ENCODE data around the gene LRRC52. TPM values are rescaled to one million over a fixed set of nuclear protein-coding genes. Genes with fewer than 3 reads are reported as not detected.

The LRRC52 gene
- total RNA-seq, 8 experiments from 2014 or later, result 0.14 to 1.00 (median 0.31) TPM; not detected in 3

GRCh38 chr1:165542647-165543046 lies 1.2 kb upstream of the LRRC52 start:
- in situ Hi-C loops (cut with MboI; ENCODE audit: low pct_unique_long_range_greater_than_20kb in 2 of 9, low sequenced_read_pairs in 9 of 9, unreplicated experiment in 9 of 9), result no loop called here
- Histone ChIP-seq H3K27ac (no peak overlapping the region), H3K4me1 (replicated peaks in 1 of 2) (peaks cover 2 to 14% of the 10 kb centered on the region in 2 donors), H3K4me3 (no peak overlapping the region)
- no peak for ATAC-seq (replicated peaks in 6 of 8)
- WGBS, 10 experiments, result 0 to 33% (median 0%) methylated on average over 1 of the region's 1 CpG; no CpG with 5 or more reads in 1 of the 10 experiments

GRCh38 chr1:165544996-165545395 lies 1.2 kb downstream of the LRRC52 start:
- Histone ChIP-seq H3K4me1 (replicated peaks in 1 of 2) (peaks cover 0 to 7% of the 10 kb centered on the region in 2 donors), H3K27ac (no peak overlapping the region), H3K4me3 (no peak overlapping the region)
- in situ Hi-C loops (cut with MboI; ENCODE audit: low pct_unique_long_range_greater_than_20kb in 2 of 9, low sequenced_read_pairs in 9 of 9, unreplicated experiment in 9 of 9), result no loop called here
- no peak for ATAC-seq (replicated peaks in 6 of 8)

GRCh38 chr1:165545974-165546373 lies 2.2 kb downstream of the LRRC52 start:
- H3K4me1 ChIP-seq (replicated peaks in 1 of 2), result peaks cover 0 to 7% of the 10 kb centered on the region in 2 donors
- no peak for ATAC-seq (replicated peaks in 6 of 8)
- in situ Hi-C loops (cut with MboI; ENCODE audit: low pct_unique_long_range_greater_than_20kb in 2 of 9, low sequenced_read_pairs in 9 of 9, unreplicated experiment in 9 of 9), result no loop called here
- H3K27ac ChIP-seq, result no peak overlapping the region
- 0 to 60% (median 45%) methylated on average over 1 to 2 of the region's 2 CpGs; no CpG with 5 or more reads in 2 of the 10 experiments for WGBS, 10 experiments
- no peak overlapping the region for H3K4me3 ChIP-seq

GRCh38 chr1:165549973-165550372 lies 6.2 kb downstream of the LRRC52 start:
- no peak for ATAC-seq (replicated peaks in 6 of 8)
- in situ Hi-C loops (cut with MboI; ENCODE audit: low pct_unique_long_range_greater_than_20kb in 2 of 9, low sequenced_read_pairs in 9 of 9, unreplicated experiment in 9 of 9), result no loop called here
- H3K27ac ChIP-seq, result no peak overlapping the region
- WGBS, 10 experiments, result 40 to 95% (median 92%) methylated on average over 1 to 2 of the region's 2 CpGs; no CpG with 5 or more reads in 4 of the 10 experiments
- H3K4me3 ChIP-seq, result no peak overlapping the region
- H3K4me1 ChIP-seq (replicated peaks in 1 of 2), result no peaks in the 10 kb centered on the region

GRCh38 chr1:165551469-165551868 lies 7.7 kb downstream of the LRRC52 start:
- in situ Hi-C loops (cut with MboI; ENCODE audit: low pct_unique_long_range_greater_than_20kb in 2 of 9, low sequenced_read_pairs in 9 of 9, unreplicated experiment in 9 of 9), result no loop called here
- no peak overlapping the region for H3K4me3 ChIP-seq
- no peak overlapping the region for H3K27ac ChIP-seq
- peak in 2 of 8 experiments; percentile 67 to 76 for ATAC-seq (replicated peaks in 6 of 8)
- WGBS, 10 experiments, result 0 to 71% (median 9%) methylated on average over 2 to 3 of the region's 3 CpGs; no CpG with 5 or more reads in 3 of the 10 experiments
- H3K4me1 ChIP-seq (replicated peaks in 1 of 2), result no peaks in the 10 kb centered on the region

- in situ Hi-C loops (cut with MboI; ENCODE audit: low pct_unique_long_range_greater_than_20kb in 2 of 9, low sequenced_read_pairs in 9 of 9, unreplicated experiment in 9 of 9), result no loop called here
- no peak overlapping the region for H3K27ac ChIP-seq
- WGBS, 10 experiments, result 10 to 100% (median 47%) methylated on average over 1 to 7 of the region's 9 CpGs; no CpG with 5 or more reads in 1 of the 10 experiments
- H3K4me3 ChIP-seq, result no peak overlapping the region
- H3K4me1 ChIP-seq (replicated peaks in 1 of 2), result no peaks in the 10 kb centered on the region
- ATAC-seq (replicated peaks in 6 of 8), result no peak
Measured at GRCh38 chr1:165560883-165561656, 17.3 kb downstream of the LRRC52 start.

- ATAC-seq (replicated peaks in 6 of 8), result peak in 4 of 8 experiments; percentile 20 to 58 (median 36)
- in situ Hi-C loops (cut with MboI; ENCODE audit: low pct_unique_long_range_greater_than_20kb in 2 of 9, low sequenced_read_pairs in 9 of 9, unreplicated experiment in 9 of 9), result no loop called here
- 20 to 88% (median 73%) methylated on average over 3 to 7 of the region's 7 CpGs; no CpG with 5 or more reads in 2 of the 10 experiments for WGBS, 10 experiments
- no peak overlapping the region for H3K27ac ChIP-seq
- H3K4me3 ChIP-seq, result no peak overlapping the region
- no peaks in the 10 kb centered on the region for H3K4me1 ChIP-seq (replicated peaks in 1 of 2)
Measured at GRCh38 chr1:165562571-165562970, 18.8 kb downstream of the LRRC52 start.

- in situ Hi-C loops (cut with MboI; ENCODE audit: low pct_unique_long_range_greater_than_20kb in 2 of 9, low sequenced_read_pairs in 9 of 9, unreplicated experiment in 9 of 9), result no loop called here
- WGBS, 10 experiments, result 70 to 100% (median 81%) methylated on average over 1 to 7 of the region's 15 CpGs; no CpG with 5 or more reads in 4 of the 10 experiments
- Histone ChIP-seq H3K27ac (no peak overlapping the region), H3K4me1 (replicated peaks in 1 of 2) (no peaks in the 10 kb centered on the region), H3K4me3 (no peak overlapping the region)
- ATAC-seq (replicated peaks in 6 of 8), result no peak
Measured at GRCh38 chr1:165563551-165563950, 19.8 kb downstream of the LRRC52 start.

GRCh38 chr1:165564561-165564960 lies 20.8 kb downstream of the LRRC52 start:
- Histone ChIP-seq H3K27ac (no peak overlapping the region), H3K4me3 (no peak overlapping the region), H3K4me1 (replicated peaks in 1 of 2) (no peaks in the 10 kb centered on the region)
- WGBS, 10 experiments, result 11 to 100% (median 54%) methylated on average over 1 to 3 of the region's 4 CpGs
- ATAC-seq (replicated peaks in 6 of 8), result peak in 2 of 8 experiments; percentile 36 to 73
- in situ Hi-C loops (cut with MboI; ENCODE audit: low pct_unique_long_range_greater_than_20kb in 2 of 9, low sequenced_read_pairs in 9 of 9, unreplicated experiment in 9 of 9), result no loop called here

- Histone ChIP-seq H3K27ac (no peak overlapping the region), H3K4me3 (no peak overlapping the region), H3K4me1 (replicated peaks in 1 of 2) (no peaks in the 10 kb centered on the region)
- no peak for ATAC-seq (replicated peaks in 6 of 8)
- WGBS, 10 experiments, result 0 to 87% (median 71%) methylated on average over 1 to 4 of the region's 4 CpGs; no CpG with 5 or more reads in 1 of the 10 experiments
- in situ Hi-C loops (cut with MboI; ENCODE audit: low pct_unique_long_range_greater_than_20kb in 2 of 9, low sequenced_read_pairs in 9 of 9, unreplicated experiment in 9 of 9), result no loop called here
Measured at GRCh38 chr1:165565751-165566490, 22.1 kb downstream of the LRRC52 start.

- in situ Hi-C loops (cut with MboI; ENCODE audit: low pct_unique_long_range_greater_than_20kb in 2 of 9, low sequenced_read_pairs in 9 of 9, unreplicated experiment in 9 of 9), result no loop called here
- Histone ChIP-seq H3K4me1 (replicated peaks in 1 of 2) (no peaks in the 10 kb centered on the region), H3K27ac (no peak overlapping the region), H3K4me3 (no peak overlapping the region)
- no peak for ATAC-seq (replicated peaks in 6 of 8)
- 0 to 100% (median 53%) methylated on average over 1 to 3 of the region's 3 CpGs; no CpG with 5 or more reads in 2 of the 10 experiments for WGBS, 10 experiments
Measured at GRCh38 chr1:165570078-165570477, 26.3 kb downstream of the LRRC52 start.

GRCh38 chr1:165573787-165574186 lies 30.0 kb downstream of the LRRC52 start:
- no peaks in the 10 kb centered on the region for H3K4me1 ChIP-seq (replicated peaks in 1 of 2)
- no peak for ATAC-seq (replicated peaks in 6 of 8)
- no peak overlapping the region for H3K27ac ChIP-seq
- 0 to 100% (median 75%) methylated on average over 1 of the region's 1 CpG for WGBS, 10 experiments
- H3K4me3 ChIP-seq, result no peak overlapping the region
- in situ Hi-C loops (cut with MboI; ENCODE audit: low pct_unique_long_range_greater_than_20kb in 2 of 9, low sequenced_read_pairs in 9 of 9, unreplicated experiment in 9 of 9), result no loop called here

GRCh38 chr1:165574295-165574694 lies 30.5 kb downstream of the LRRC52 start:
- H3K4me1 ChIP-seq (replicated peaks in 1 of 2), result no peaks in the 10 kb centered on the region
- in situ Hi-C loops (cut with MboI; ENCODE audit: low pct_unique_long_range_greater_than_20kb in 2 of 9, low sequenced_read_pairs in 9 of 9, unreplicated experiment in 9 of 9), result no loop called here
- H3K4me3 ChIP-seq, result no peak overlapping the region
- H3K27ac ChIP-seq, result no peak overlapping the region
- ATAC-seq (replicated peaks in 6 of 8), result no peak
